A549 (cell line): ENCODE results near the gene ZNF479.

ENCODE experiments used
- CEBPB ChIP-seq, 2 experiments: fragments of >200 bp in 1 of 2; sonication (Bioruptor Twin) in 1 of 2; formaldehyde crosslinking in 1 of 2; IDR thresholded peaks; 2 replicates each; pipeline ENCODE4 v1.6.1; 2012 to 2016
- ELK1 ChIP-seq: fragments of 150-350 bp; IDR thresholded peaks from 2 replicates; pipeline ENCODE4 v1.6.1; 2014; ENCODE audit warnings: low read depth, mild to moderate bottlenecking, low read length
- MAX ChIP-seq: IDR thresholded peaks from 2 replicates; pipeline ENCODE4 v1.6.1; 2012
- NFE2L2 ChIP-seq: fragments of 150-350 bp; conservative IDR thresholded peaks from 2 replicates; pipeline ENCODE4 v1.6.1; 2014; ENCODE audit warnings: low read length
- PBX3 ChIP-seq: IDR thresholded peaks from 2 replicates; pipeline ENCODE4 v1.6.1; 2012
- TP53 ChIP-seq: fragments of 250-450 bp; sonication (Bioruptor Pico); IDR thresholded peaks from 2 replicates; pipeline ENCODE4 v1.5.0; 2021; ENCODE audit warnings: mild to moderate bottlenecking, moderate library complexity
- ZFP36 ChIP-seq: fragments of 450-650 bp; IDR thresholded peaks from 2 replicates; pipeline ENCODE4 v1.6.1; 2014; ENCODE audit warnings: borderline replicate concordance; ENCODE audit not compliant: partially characterized antibody
- TF ChIP-seq, protein P1 (sequence below): fragments of >200 bp; sonication (Bioruptor Twin); formaldehyde crosslinking; IDR thresholded peaks from 3 replicates; pipeline ENCODE4 v1.5.1; 2016

DNA sequence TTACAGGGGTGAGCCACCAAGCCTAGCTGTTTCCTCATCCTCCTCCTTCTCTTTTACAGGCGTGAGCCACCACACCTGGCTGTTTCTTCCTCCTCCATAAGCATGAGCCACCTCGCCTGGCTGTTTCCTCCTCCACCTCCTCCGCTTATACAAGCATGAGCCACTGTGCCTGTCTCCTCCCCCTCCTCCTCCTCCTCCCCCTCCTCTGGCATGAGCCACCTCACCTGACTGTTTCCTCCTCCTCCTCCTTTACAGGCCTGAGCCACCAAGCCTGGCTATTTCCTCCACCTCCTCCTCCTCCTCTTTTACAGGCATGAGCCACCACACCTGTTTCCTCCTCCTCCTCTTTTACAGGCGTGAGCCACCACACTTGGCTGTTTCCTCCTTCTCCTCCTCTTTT is 49.8 kb upstream of the ZNF479 start:
- no peak for TF ChIP-seq ELK1
- no peak for TF ChIP-seq CEBPB (IDR thresholded peaks at IDR 0.05)
- no peak for TF ChIP-seq PBX3
- no peak for TF ChIP-seq ZFP36
- TF ChIP-seq MAX, result no peak
- no peak for TF ChIP-seq NFE2L2
- TF ChIP-seq, protein P1, sequence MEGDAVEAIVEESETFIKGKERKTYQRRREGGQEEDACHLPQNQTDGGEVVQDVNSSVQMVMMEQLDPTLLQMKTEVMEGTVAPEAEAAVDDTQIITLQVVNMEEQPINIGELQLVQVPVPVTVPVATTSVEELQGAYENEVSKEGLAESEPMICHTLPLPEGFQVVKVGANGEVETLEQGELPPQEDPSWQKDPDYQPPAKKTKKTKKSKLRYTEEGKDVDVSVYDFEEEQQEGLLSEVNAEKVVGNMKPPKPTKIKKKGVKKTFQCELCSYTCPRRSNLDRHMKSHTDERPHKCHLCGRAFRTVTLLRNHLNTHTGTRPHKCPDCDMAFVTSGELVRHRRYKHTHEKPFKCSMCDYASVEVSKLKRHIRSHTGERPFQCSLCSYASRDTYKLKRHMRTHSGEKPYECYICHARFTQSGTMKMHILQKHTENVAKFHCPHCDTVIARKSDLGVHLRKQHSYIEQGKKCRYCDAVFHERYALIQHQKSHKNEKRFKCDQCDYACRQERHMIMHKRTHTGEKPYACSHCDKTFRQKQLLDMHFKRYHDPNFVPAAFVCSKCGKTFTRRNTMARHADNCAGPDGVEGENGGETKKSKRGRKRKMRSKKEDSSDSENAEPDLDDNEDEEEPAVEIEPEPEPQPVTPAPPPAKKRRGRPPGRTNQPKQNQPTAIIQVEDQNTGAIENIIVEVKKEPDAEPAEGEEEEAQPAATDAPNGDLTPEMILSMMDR, result no peak
- no peak for TF ChIP-seq TP53 (CRISPR knock-in tag)
